Measurements from ENCODE around the gene ZSCAN23. TPM values are rescaled to one million over a fixed set of nuclear protein-coding genes. Genes with fewer than 3 reads are reported as not detected.
A peak's percentile ranks its signal among the peaks of the same experiment; 100 is the strongest.

The ZSCAN23 gene
- total and polyA plus RNA-seq, 9 of the 15 experiments (the other 6 are each of a cell fraction or from before 2014, with no cell fraction given), result 0.05 to 0.29 (median 0.21) TPM; not detected in 1

DNA sequence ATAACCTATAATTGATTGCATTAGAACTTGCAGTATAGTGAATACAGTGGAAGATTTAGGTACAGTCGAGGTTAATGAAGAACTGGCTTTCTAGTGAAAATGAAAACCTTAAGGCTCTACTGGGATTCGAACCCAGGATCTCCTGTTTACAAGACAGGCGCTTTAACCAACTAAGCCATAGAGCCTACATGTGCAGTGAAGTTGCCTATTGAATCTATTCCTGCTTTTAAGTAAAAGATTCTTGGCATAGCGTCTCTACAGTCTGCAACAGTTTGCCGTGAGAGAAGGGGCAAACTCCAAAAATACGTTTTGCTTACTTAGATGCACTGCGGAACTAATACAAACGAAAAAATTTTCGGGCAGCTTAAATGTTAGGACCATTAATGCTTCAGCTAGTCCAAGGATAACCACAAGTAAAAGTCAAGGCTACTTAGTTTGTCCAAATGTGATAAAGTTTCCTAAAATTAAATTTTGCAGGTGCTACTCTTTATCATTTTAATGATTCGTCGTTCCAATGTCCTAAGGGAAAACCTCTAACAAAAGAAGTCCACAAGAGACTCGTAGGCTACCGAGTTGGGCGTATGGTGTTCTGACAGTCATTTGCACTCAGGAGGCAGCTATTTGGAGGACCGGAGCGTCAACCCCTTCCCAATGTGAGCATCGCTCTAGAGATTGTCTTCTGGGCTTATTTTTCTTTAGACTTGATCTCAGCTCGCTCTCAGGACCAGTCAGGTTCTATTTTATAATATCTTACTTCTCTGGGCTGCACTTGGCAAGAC lies 31.3 kb upstream of the ZSCAN23 start (continued):
- TF ChIP-seq DDX20 (tag; IDR thresholded peaks at IDR 0.05; ENCODE audit: low read depth) (no peak), RBM34 (IDR thresholded peaks at IDR 0.05; ENCODE audit: borderline replicate concordance, insufficient read depth, low read length) (no peak), ATF7 (IDR thresholded peaks at IDR 0.05) (peak; percentile 75), ETV5 (CRISPR knock-in tag; IDR thresholded peaks at IDR 0.05; ENCODE audit: low read depth) (no peak), XRCC3 (IDR thresholded peaks at IDR 0.05) (no peak), ZNF347 (CRISPR knock-in tag; IDR thresholded peaks at IDR 0.05; ENCODE audit: low read depth) (no peak)
- TF ChIP-seq, protein P1, sequence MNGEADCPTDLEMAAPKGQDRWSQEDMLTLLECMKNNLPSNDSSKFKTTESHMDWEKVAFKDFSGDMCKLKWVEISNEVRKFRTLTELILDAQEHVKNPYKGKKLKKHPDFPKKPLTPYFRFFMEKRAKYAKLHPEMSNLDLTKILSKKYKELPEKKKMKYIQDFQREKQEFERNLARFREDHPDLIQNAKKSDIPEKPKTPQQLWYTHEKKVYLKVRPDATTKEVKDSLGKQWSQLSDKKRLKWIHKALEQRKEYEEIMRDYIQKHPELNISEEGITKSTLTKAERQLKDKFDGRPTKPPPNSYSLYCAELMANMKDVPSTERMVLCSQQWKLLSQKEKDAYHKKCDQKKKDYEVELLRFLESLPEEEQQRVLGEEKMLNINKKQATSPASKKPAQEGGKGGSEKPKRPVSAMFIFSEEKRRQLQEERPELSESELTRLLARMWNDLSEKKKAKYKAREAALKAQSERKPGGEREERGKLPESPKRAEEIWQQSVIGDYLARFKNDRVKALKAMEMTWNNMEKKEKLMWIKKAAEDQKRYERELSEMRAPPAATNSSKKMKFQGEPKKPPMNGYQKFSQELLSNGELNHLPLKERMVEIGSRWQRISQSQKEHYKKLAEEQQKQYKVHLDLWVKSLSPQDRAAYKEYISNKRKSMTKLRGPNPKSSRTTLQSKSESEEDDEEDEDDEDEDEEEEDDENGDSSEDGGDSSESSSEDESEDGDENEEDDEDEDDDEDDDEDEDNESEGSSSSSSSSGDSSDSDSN (IDR thresholded peaks at IDR 0.05; ENCODE audit: borderline replicate concordance in 1 of 2, low read depth in 2 of 2, low read length in 2 of 2), result no peak
- TF ChIP-seq, protein P2, sequence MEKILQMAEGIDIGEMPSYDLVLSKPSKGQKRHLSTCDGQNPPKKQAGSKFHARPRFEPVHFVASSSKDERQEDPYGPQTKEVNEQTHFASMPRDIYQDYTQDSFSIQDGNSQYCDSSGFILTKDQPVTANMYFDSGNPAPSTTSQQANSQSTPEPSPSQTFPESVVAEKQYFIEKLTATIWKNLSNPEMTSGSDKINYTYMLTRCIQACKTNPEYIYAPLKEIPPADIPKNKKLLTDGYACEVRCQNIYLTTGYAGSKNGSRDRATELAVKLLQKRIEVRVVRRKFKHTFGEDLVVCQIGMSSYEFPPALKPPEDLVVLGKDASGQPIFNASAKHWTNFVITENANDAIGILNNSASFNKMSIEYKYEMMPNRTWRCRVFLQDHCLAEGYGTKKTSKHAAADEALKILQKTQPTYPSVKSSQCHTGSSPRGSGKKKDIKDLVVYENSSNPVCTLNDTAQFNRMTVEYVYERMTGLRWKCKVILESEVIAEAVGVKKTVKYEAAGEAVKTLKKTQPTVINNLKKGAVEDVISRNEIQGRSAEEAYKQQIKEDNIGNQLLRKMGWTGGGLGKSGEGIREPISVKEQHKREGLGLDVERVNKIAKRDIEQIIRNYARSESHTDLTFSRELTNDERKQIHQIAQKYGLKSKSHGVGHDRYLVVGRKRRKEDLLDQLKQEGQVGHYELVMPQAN (IDR thresholded peaks at IDR 0.05; ENCODE audit: borderline replicate concordance), result 0 out of 2 replicates have a peak, but pooled peaks have one; percentile 35
- TF ChIP-seq, protein P3, sequence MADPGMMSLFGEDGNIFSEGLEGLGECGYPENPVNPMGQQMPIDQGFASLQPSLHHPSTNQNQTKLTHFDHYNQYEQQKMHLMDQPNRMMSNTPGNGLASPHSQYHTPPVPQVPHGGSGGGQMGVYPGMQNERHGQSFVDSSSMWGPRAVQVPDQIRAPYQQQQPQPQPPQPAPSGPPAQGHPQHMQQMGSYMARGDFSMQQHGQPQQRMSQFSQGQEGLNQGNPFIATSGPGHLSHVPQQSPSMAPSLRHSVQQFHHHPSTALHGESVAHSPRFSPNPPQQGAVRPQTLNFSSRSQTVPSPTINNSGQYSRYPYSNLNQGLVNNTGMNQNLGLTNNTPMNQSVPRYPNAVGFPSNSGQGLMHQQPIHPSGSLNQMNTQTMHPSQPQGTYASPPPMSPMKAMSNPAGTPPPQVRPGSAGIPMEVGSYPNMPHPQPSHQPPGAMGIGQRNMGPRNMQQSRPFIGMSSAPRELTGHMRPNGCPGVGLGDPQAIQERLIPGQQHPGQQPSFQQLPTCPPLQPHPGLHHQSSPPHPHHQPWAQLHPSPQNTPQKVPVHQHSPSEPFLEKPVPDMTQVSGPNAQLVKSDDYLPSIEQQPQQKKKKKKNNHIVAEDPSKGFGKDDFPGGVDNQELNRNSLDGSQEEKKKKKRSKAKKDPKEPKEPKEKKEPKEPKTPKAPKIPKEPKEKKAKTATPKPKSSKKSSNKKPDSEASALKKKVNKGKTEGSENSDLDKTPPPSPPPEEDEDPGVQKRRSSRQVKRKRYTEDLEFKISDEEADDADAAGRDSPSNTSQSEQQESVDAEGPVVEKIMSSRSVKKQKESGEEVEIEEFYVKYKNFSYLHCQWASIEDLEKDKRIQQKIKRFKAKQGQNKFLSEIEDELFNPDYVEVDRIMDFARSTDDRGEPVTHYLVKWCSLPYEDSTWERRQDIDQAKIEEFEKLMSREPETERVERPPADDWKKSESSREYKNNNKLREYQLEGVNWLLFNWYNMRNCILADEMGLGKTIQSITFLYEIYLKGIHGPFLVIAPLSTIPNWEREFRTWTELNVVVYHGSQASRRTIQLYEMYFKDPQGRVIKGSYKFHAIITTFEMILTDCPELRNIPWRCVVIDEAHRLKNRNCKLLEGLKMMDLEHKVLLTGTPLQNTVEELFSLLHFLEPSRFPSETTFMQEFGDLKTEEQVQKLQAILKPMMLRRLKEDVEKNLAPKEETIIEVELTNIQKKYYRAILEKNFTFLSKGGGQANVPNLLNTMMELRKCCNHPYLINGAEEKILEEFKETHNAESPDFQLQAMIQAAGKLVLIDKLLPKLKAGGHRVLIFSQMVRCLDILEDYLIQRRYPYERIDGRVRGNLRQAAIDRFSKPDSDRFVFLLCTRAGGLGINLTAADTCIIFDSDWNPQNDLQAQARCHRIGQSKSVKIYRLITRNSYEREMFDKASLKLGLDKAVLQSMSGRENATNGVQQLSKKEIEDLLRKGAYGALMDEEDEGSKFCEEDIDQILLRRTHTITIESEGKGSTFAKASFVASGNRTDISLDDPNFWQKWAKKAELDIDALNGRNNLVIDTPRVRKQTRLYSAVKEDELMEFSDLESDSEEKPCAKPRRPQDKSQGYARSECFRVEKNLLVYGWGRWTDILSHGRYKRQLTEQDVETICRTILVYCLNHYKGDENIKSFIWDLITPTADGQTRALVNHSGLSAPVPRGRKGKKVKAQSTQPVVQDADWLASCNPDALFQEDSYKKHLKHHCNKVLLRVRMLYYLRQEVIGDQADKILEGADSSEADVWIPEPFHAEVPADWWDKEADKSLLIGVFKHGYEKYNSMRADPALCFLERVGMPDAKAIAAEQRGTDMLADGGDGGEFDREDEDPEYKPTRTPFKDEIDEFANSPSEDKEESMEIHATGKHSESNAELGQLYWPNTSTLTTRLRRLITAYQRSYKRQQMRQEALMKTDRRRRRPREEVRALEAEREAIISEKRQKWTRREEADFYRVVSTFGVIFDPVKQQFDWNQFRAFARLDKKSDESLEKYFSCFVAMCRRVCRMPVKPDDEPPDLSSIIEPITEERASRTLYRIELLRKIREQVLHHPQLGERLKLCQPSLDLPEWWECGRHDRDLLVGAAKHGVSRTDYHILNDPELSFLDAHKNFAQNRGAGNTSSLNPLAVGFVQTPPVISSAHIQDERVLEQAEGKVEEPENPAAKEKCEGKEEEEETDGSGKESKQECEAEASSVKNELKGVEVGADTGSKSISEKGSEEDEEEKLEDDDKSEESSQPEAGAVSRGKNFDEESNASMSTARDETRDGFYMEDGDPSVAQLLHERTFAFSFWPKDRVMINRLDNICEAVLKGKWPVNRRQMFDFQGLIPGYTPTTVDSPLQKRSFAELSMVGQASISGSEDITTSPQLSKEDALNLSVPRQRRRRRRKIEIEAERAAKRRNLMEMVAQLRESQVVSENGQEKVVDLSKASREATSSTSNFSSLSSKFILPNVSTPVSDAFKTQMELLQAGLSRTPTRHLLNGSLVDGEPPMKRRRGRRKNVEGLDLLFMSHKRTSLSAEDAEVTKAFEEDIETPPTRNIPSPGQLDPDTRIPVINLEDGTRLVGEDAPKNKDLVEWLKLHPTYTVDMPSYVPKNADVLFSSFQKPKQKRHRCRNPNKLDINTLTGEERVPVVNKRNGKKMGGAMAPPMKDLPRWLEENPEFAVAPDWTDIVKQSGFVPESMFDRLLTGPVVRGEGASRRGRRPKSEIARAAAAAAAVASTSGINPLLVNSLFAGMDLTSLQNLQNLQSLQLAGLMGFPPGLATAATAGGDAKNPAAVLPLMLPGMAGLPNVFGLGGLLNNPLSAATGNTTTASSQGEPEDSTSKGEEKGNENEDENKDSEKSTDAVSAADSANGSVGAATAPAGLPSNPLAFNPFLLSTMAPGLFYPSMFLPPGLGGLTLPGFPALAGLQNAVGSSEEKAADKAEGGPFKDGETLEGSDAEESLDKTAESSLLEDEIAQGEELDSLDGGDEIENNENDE (IDR thresholded peaks at IDR 0.05; ENCODE audit: low read depth, low read length), result no peak
